GM21737 (cell line): ENCODE results near the gene FMR1.

Experiments
- ATAC-seq: cut with Tn5 transposase; IDR thresholded peaks from one replicate; pipeline ENCODE4 v1.9.1; 2021; ENCODE audit warnings: mild to moderate bottlenecking, moderate library complexity; ENCODE audit not compliant: unreplicated experiment

Gene FMR1

GRCh38 chrX:147911192-147912022 is at the start of gene FMR1:
FMR1 (plus strand) TSS chrX:147911919; CDS start chrX:147912180, 261 bp downstream.
- ATAC-seq, result peak; percentile 87

- ATAC-seq, result peak; percentile 99
Observed at GRCh38 chrX:147875866-147876596, 35.7 kb upstream of the FMR1 start.

- no peak for ATAC-seq
Observed at GRCh38 chrX:147876849-147877646, 34.7 kb upstream of the FMR1 start.

- no peak for ATAC-seq
Observed at GRCh38 chrX:147877726-147878125, 34.0 kb upstream of the FMR1 start.

- no peak for ATAC-seq
Observed at GRCh38 chrX:147884958-147885357, 26.8 kb upstream of the FMR1 start.

- ATAC-seq, result no peak
Observed at GRCh38 chrX:147890756-147891155, 21.0 kb upstream of the FMR1 start.

GRCh38 chrX:147891896-147892295 is 19.8 kb upstream of the FMR1 start:
- ATAC-seq, result no peak

GRCh38 chrX:147893741-147894140 is 18.0 kb upstream of the FMR1 start:
- no peak for ATAC-seq

- ATAC-seq, result no peak
Observed at GRCh38 chrX:147894366-147894963, 17.3 kb upstream of the FMR1 start.

- ATAC-seq, result no peak
Observed at GRCh38 chrX:147897117-147897516, 14.6 kb upstream of the FMR1 start.

GRCh38 chrX:147898951-147899350 is 12.8 kb upstream of the FMR1 start:
- no peak for ATAC-seq

- ATAC-seq, result peak; percentile 98
Observed at GRCh38 chrX:147899379-147900114, 12.2 kb upstream of the FMR1 start.

- ATAC-seq, result no peak
Observed at GRCh38 chrX:147900349-147900748, 11.4 kb upstream of the FMR1 start.

GRCh38 chrX:147901461-147902126 is 10.1 kb upstream of the FMR1 start:
- ATAC-seq, result no peak

GRCh38 chrX:147902270-147902669 is 9.4 kb upstream of the FMR1 start:
- ATAC-seq, result no peak

GRCh38 chrX:147908106-147908505 is 3.6 kb upstream of the FMR1 start:
- ATAC-seq, result no peak

GRCh38 chrX:147910607-147911006 is 1.1 kb upstream of the FMR1 start:
- ATAC-seq, result no peak

- peak; percentile 31 for ATAC-seq
Observed at GRCh38 chrX:147912093-147912801, 528 bp downstream of the FMR1 start.

- no peak for ATAC-seq
Observed at GRCh38 chrX:147913570-147913969, 1.9 kb downstream of the FMR1 start.
